Mucosa of gallbladder (tissue), 1 donor: ENCODE results near the gene PRUNE2. TPM values are rescaled to one million over a fixed set of nuclear protein-coding genes. Genes with fewer than 3 reads are reported as not detected.

Experiments
- DNase-seq: peaks from one replicate; pipeline ENCODE4 v3.0.0-alpha.2; 2020; ENCODE audit warnings: low spot score
- total RNA-seq: library from RNA; stranded (reverse); gene quantifications from one replicate; pipeline ENCODE4 v1.2.1, GENCODE V29; 2021
- donor health status: DM: no; HTN: no; CAD: no.

The PRUNE2 gene
- total RNA-seq, 1 donor from 2014 or later = 91.7 TPM

- DNase-seq = no peak
These were observed 330.2 kb downstream of the PRUNE2 start for GRCh38 chr9:76575761-76576160.

GRCh38 chr9:76573905-76574760, 331.8 kb downstream of the PRUNE2 start:
- DNase-seq = no peak

- no peak for DNase-seq
These were observed 332.5 kb downstream of the PRUNE2 start for GRCh38 chr9:76573408-76573807.

- no peak for DNase-seq
These were observed 333.8 kb downstream of the PRUNE2 start for GRCh38 chr9:76572151-76572550.

DNA sequence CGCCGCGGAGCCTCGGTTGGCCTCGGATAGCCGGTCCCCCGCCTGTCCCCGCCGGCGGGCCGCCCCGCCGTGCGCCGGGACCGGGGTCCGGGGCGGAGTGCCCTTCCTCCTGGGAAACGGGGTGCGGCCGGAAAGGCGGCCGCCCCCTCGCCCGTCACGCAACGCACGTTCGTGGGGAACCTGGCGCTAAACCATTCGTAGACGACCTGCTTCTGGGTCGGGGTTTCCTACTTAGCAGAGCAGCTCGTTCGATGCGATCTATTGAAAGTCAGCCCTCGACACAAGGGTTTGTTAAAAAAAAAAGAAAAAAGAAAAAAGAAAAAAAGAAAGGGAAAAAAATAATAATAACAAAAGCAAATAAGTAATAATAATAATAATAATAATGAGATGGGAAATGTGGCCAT, 334.2 kb downstream of the PRUNE2 start:
- no peak for DNase-seq

- DNase-seq = no peak
These were observed 334.6 kb downstream of the PRUNE2 start for GRCh38 chr9:76571288-76571687.

- no peak for DNase-seq
These were observed 335.1 kb downstream of the PRUNE2 start for GRCh38 chr9:76570826-76571225.

DNA sequence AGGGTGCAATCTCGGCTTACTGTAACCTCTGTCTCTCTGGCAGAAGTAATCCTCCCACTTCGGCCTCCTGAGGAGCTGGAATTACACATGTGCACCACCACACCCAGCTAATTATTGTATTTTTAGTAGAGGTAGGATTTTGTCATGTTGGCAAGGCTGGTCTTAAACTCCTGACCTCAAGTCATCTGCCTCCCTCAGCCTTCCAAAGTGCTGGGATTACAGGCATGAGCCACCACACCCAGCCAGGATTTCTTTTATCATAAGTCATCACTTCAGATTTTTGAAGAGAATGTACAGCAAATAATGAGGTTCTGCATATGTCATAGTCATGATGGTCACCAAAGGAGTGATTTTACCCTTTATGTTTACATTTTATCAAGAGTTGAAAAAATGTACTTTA, 338.8 kb downstream of the PRUNE2 start:
- DNase-seq = no peak

- no peak for DNase-seq
These were observed 341.6 kb downstream of the PRUNE2 start for GRCh38 chr9:76564297-76564696.

DNA sequence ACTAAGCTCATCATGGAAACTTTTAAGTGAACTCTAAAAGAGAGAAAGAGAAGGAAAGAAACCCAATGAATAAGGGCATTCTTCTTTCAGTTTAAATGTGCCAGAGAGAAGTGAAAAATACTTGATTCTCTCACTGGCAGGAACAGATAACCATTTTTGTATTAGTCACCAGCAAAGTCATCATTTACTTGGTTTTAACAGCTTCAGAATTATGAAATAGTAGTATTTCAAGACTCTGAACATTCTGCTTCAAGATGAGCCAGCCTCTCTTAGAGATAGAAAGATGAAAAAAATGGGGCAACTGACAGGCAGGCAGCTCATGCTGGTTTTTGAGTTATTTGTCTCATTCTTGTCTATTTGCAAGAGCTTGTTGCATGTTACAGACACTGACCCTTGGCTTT, 343.4 kb downstream of the PRUNE2 start:
- no peak for DNase-seq

DNA sequence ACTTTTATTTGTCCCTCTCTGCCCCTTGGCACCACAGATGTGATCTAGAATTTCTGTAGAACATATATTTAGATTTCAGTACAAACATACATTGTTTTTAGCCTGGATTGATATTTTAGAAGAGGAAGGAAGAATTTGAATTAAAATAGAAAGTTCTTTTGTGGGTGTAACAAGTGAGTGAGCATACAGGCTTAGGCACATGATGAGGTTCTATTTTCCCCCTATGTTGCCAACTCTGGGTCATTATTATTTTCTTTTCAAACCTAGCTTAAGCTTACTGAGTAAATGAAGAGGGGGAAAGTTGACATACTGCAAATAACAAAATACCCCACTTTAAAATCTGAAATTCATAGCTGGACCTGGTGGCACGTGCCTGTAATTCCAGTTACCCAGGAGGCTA, 344.0 kb downstream of the PRUNE2 start:
- DNase-seq = no peak

Other genes starting within 250 kb of the PRUNE2 start
- gene PCA3, start 141.7 kb downstream of the PRUNE2 start, total RNA-seq = not detected
- gene FOXB2, start 113.5 kb upstream of the PRUNE2 start, total RNA-seq = not detected